Measurements from ENCODE around the gene MED31. TPM values are rescaled to one million over a fixed set of nuclear protein-coding genes. Genes with fewer than 3 reads are reported as not detected.

MED31 gene
- total and polyA plus RNA-seq, 2 of the 13 experiments (the other 11 are each of a cell fraction or from before 2014, with no cell fraction given), result 19.0 to 20.9 TPM

GRCh38 chr17:6674586-6674985, 23.2 kb upstream of the MED31 start:
- H3K36me3 ChIP-seq (replicated peaks in 1 of 2; ENCODE audit: control insufficient read depth in 1 of 2, insufficient read depth in 2 of 2, low read length in 2 of 2), result no peaks in the 10 kb centered on the region
- intact Hi-C loops (cut with micrococcal nuclease; ENCODE audit: unreplicated experiment) (no loop called here), in situ Hi-C loops (cut with HindIII; ENCODE audit: extremely low pct_ligation_motif_present, low pct_unique_long_range_greater_than_20kb) (no loop called here)
- TF ChIP-seq ZBTB7B (CRISPR knock-in tag; IDR thresholded peaks at IDR 0.05) (no peak), ZNF296 (CRISPR knock-in tag; conservative IDR thresholded peaks at IDR 0.05) (no peak)
- FAIRE-seq, result no peak
- H2AFZ ChIP-seq (ENCODE audit: low read length), result no peak overlapping the region
- BruUV-seq (replicated peaks), result no TSS peak
- no peak for ATAC-seq
- POLR2A ChIA-PET, result interaction anchor here (2.5 to 5.0 kb wide), 2 partner anchors 38 kb away, joined by 10 to 59 read pairs; partner anchors contain the start of gene SLC13A5
- H3K9ac ChIP-seq (ENCODE audit: insufficient read depth, low read depth, low read length), result no peak overlapping the region
- DNase-seq (ENCODE audit: low spot score), result no peak
- no peak overlapping the region for H3K4me2 ChIP-seq (ENCODE audit: low read depth, low read length)
- H3K4me3 ChIP-seq (replicated peaks in 1 of 3; ENCODE audit: insufficient read depth in 1 of 3, low read depth in 2 of 3, low read length in 3 of 3), result no peak overlapping the region
- H3K27ac ChIP-seq (ENCODE audit: extremely low read length, insufficient read depth, low read length), result no peak overlapping the region
- no peaks in the 10 kb centered on the region; a peak in 1 of 5 replicates for H3K27me3 ChIP-seq (ENCODE audit: control insufficient read depth in 1 of 2, insufficient read depth in 2 of 2, low read length in 2 of 2)
- peaks cover 62% of the 10 kb centered on the region for H3K4me1 ChIP-seq (ENCODE audit: insufficient read depth, low read length)
- H3K9me3 ChIP-seq (ENCODE audit: low read length), result no peaks in the 10 kb centered on the region
- no peaks in the 10 kb centered on the region for H3K79me2 ChIP-seq (ENCODE audit: insufficient read depth, low read length)
- 100% methylated on average over 3 of the region's 13 CpGs for WGBS (ENCODE audit: low lambda C conversion rate)
- H4K20me1 ChIP-seq (ENCODE audit: insufficient read depth, low read length), result no peaks in the 10 kb centered on the region
- CTCF ChIA-PET (ENCODE audit: low intra/inter-chr PET ratio, low total read pairs), result no interaction called here

GRCh38 chr17:6671431-6671830, 20.0 kb upstream of the MED31 start:
- H3K4me1 ChIP-seq (ENCODE audit: insufficient read depth, low read length), result peaks cover 56% of the 10 kb centered on the region
- no peak for ATAC-seq
- no peak for DNase-seq (ENCODE audit: low spot score)
- intact Hi-C loops (cut with micrococcal nuclease; ENCODE audit: unreplicated experiment), result no loop called here
- FAIRE-seq, result no peak
- no peaks in the 10 kb centered on the region for H4K20me1 ChIP-seq (ENCODE audit: insufficient read depth, low read length)
- H3K27ac ChIP-seq (ENCODE audit: extremely low read length, insufficient read depth, low read length), result no peak overlapping the region
- BruUV-seq (replicated peaks), result no TSS peak
- H3K27me3 ChIP-seq (ENCODE audit: control insufficient read depth in 1 of 2, insufficient read depth in 2 of 2, low read length in 2 of 2), result no peaks in the 10 kb centered on the region
- H3K4me3 ChIP-seq (replicated peaks in 1 of 3; ENCODE audit: insufficient read depth in 1 of 3, low read depth in 2 of 3, low read length in 3 of 3), result no peak overlapping the region
- H2AFZ ChIP-seq (ENCODE audit: low read length), result no peak overlapping the region
- ChIA-PET CTCF (ENCODE audit: low intra/inter-chr PET ratio, low total read pairs) (no interaction called here), POLR2A (interaction anchor here (1.2 to 1.8 kb wide), 3 partner anchors 29 to 41 kb away, joined by 4 to 10 read pairs (median 7); no protein-coding TSS in a partner anchor)
- no peak overlapping the region for H3K9ac ChIP-seq (ENCODE audit: insufficient read depth, low read depth, low read length)
- no peaks in the 10 kb centered on the region for H3K79me2 ChIP-seq (ENCODE audit: insufficient read depth, low read length)
- WGBS (ENCODE audit: low lambda C conversion rate), result 80% methylated on average over 1 of the region's 7 CpGs
- H3K4me2 ChIP-seq (ENCODE audit: low read depth, low read length), result no peak overlapping the region
- TF ChIP-seq ATF6 (CRISPR knock-in tag; conservative IDR thresholded peaks at IDR 0.05) (no peak), NBN (conservative IDR thresholded peaks at IDR 0.05) (no peak)
- no peaks in the 10 kb centered on the region for H3K9me3 ChIP-seq (ENCODE audit: low read length)
- in situ Hi-C loops (cut with HindIII; ENCODE audit: extremely low pct_ligation_motif_present, low pct_unique_long_range_greater_than_20kb), result no loop called here
- H3K36me3 ChIP-seq (replicated peaks in 1 of 2; ENCODE audit: control insufficient read depth in 1 of 2, insufficient read depth in 2 of 2, low read length in 2 of 2), result no peaks in the 10 kb centered on the region

All from HepG2 (cell line).